Measurements from ENCODE around the gene G6PC2. TPM values are rescaled to one million over a fixed set of nuclear protein-coding genes. Genes with fewer than 3 reads are reported as not detected.
"Not testable (repeated sequence)": the region's sequence is repeated elsewhere in the genome, so short reads cannot be mapped to it uniquely, and the experiment has no call there.

Gene G6PC2
- total RNA-seq, 6 donors from 2014 or later: not detected

- H3K36me3 ChIP-seq: peaks cover 0 to 91% (median 15%) of the 10 kb centered on the region in 4 donors
- no peak for DNase-seq
Observed at GRCh38 chr2:168855601-168856000, 45.5 kb upstream of the G6PC2 start.

DNA sequence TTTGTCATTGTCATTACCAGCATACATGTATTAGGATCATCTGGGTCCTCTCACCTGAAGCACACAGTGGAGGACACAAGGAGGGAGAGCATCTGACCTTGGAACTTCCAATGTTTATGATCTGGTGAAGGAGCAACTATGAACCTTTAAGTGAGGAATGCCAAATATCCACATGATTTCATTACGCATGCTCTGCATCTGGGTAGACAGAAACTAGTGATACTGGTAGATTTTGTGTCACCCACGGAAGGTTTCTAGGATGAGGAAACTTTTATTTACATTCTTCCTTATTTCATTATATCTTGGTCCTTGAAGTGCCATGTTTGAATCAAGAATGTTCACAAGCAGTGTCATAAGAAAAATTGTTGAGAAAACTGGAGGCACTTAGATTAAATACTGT is 42.9 kb upstream of the G6PC2 start:
- DNase-seq: no peak

More at GRCh38 chr2:168855601-168856000, 45.5 kb upstream of the G6PC2 start:
- no peak overlapping the region for H3K4me3 ChIP-seq
- no peaks in the 10 kb centered on the region for H3K27me3 ChIP-seq
- no peak for TF ChIP-seq EP300 (IDR thresholded peaks at IDR 0.05)
- TF ChIP-seq, protein P1, sequence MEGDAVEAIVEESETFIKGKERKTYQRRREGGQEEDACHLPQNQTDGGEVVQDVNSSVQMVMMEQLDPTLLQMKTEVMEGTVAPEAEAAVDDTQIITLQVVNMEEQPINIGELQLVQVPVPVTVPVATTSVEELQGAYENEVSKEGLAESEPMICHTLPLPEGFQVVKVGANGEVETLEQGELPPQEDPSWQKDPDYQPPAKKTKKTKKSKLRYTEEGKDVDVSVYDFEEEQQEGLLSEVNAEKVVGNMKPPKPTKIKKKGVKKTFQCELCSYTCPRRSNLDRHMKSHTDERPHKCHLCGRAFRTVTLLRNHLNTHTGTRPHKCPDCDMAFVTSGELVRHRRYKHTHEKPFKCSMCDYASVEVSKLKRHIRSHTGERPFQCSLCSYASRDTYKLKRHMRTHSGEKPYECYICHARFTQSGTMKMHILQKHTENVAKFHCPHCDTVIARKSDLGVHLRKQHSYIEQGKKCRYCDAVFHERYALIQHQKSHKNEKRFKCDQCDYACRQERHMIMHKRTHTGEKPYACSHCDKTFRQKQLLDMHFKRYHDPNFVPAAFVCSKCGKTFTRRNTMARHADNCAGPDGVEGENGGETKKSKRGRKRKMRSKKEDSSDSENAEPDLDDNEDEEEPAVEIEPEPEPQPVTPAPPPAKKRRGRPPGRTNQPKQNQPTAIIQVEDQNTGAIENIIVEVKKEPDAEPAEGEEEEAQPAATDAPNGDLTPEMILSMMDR (IDR thresholded peaks at IDR 0.05): no peak
- no peak for TF ChIP-seq POLR2AphosphoS5 (IDR thresholded peaks at IDR 0.05)
- TF ChIP-seq POLR2A (IDR thresholded peaks at IDR 0.05): no peak
- no peak for ATAC-seq (ENCODE audit: low FRiP score in 2 of 2)
- 95 to 99% methylated on average over 3 of the region's 3 CpGs for WGBS, 2 donors
- no peak overlapping the region for H3K27ac ChIP-seq
- H3K4me1 ChIP-seq: peaks cover 0 to 6% (median 0%) of the 10 kb centered on the region in 4 donors
- no peaks in the 10 kb centered on the region for H3K9me3 ChIP-seq

DNA sequence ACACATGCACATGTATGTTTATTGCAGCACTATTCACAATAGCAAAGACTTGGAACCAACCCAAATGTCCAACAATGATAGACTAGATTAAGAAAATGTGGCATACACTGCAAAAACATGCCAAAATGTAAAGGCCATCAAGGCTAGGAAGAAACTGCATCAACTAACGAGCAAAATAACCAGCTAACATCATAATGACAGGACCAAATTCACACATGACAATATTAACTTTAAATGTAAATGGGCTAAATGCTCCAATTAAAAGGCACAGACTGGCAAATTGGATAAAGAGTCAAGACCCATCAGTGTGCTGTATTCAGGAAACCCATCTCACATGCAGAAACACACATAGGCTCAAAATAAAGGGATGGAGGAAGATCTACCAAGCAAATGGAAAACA is 33.9 kb upstream of the G6PC2 start:
- not testable (repeated sequence) for DNase-seq; H3K4me1 ChIP-seq; ATAC-seq (ENCODE audit: low FRiP score in 2 of 2); H3K9me3 ChIP-seq; H3K27ac ChIP-seq; H3K4me3 ChIP-seq; H3K27me3 ChIP-seq
- peaks cover 3 to 38% (median 25%) of the 10 kb centered on the region in 4 donors for H3K36me3 ChIP-seq
- WGBS, 2 donors: 95 to 100% methylated on average over 1 of the region's 1 CpG

More for the DNA sequence above, 42.9 kb upstream of the G6PC2 start:
- Histone ChIP-seq H3K4me3 (no peak overlapping the region), H3K9me3 (no peaks in the 10 kb centered on the region), H3K4me1 (peaks cover 0 to 6% (median 0%) of the 10 kb centered on the region in 4 donors), H3K27ac (no peak overlapping the region), H3K27me3 (no peaks in the 10 kb centered on the region), H3K36me3 (peaks cover 3 to 93% (median 21%) of the 10 kb centered on the region in 4 donors)
- TF ChIP-seq POLR2A (IDR thresholded peaks at IDR 0.05): no peak
- 81 to 91% methylated on average over 2 of the region's 2 CpGs for WGBS, 2 donors
- no peak for ATAC-seq (ENCODE audit: low FRiP score in 2 of 2)

GRCh38 chr2:168870369-168870768 is 30.7 kb upstream of the G6PC2 start:
- not testable (repeated sequence) for H3K36me3 ChIP-seq; ATAC-seq (ENCODE audit: low FRiP score in 2 of 2); DNase-seq; H3K27ac ChIP-seq; H3K27me3 ChIP-seq; H3K4me3 ChIP-seq; H3K9me3 ChIP-seq; H3K4me1 ChIP-seq
- WGBS, 2 donors: 94 to 100% methylated on average over 1 of the region's 1 CpG

GRCh38 chr2:168870824-168871223 is 30.3 kb upstream of the G6PC2 start:
- not testable (repeated sequence) for H3K9me3 ChIP-seq; H3K27me3 ChIP-seq; H3K4me3 ChIP-seq; ATAC-seq (ENCODE audit: low FRiP score in 2 of 2); H3K4me1 ChIP-seq; H3K36me3 ChIP-seq; DNase-seq; H3K27ac ChIP-seq
- 95 to 96% methylated on average over 4 of the region's 4 CpGs for WGBS, 2 donors

GRCh38 chr2:168874368-168875054 is 26.6 kb upstream of the G6PC2 start:
- H3K27ac ChIP-seq: no peak overlapping the region
- no peaks in the 10 kb centered on the region for H3K27me3 ChIP-seq
- no peaks in the 10 kb centered on the region for H3K36me3 ChIP-seq
- ATAC-seq (ENCODE audit: low FRiP score in 2 of 2): no peak
- H3K4me3 ChIP-seq: no peak overlapping the region
- no peak for DNase-seq
- TF ChIP-seq POLR2A (IDR thresholded peaks at IDR 0.05): no peak
- TF ChIP-seq, protein P1 (IDR thresholded peaks at IDR 0.05): no peak
- no peak for TF ChIP-seq EP300 (IDR thresholded peaks at IDR 0.05)
- TF ChIP-seq POLR2AphosphoS5 (IDR thresholded peaks at IDR 0.05): no peak
- no peaks in the 10 kb centered on the region for H3K4me1 ChIP-seq
- no peaks in the 10 kb centered on the region for H3K9me3 ChIP-seq
- WGBS, 2 donors: 86 to 87% methylated on average over 6 of the region's 6 CpGs

DNA sequence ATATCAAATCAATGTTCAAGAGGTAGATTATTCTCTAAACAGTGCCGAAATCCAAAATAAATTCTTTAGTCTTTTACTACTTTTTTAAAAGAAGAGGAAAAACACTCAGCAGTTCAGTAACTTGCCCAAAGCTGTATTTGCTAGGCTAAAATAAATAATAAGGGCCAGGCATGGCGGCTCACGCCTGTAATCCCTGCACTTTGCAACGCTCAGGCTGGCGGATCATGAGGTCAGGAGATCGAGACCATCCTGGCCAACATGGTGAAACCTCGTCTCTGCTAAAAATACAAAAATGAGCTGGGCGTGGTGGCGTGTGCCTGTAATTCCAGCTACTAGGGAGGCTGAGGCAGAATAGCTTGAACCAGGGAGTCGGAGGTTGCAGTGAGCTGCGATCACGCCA is 18.9 kb upstream of the G6PC2 start:
- H3K27me3 ChIP-seq; DNase-seq; H3K4me1 ChIP-seq; H3K4me3 ChIP-seq; ATAC-seq (ENCODE audit: low FRiP score in 2 of 2); H3K36me3 ChIP-seq; H3K27ac ChIP-seq; H3K9me3 ChIP-seq: not testable (repeated sequence)
- WGBS, 2 donors: 95 to 96% methylated on average over 12 of the region's 12 CpGs

Data from upper lobe of left lung (tissue), 6 donors.